Measurements from ENCODE around the gene CPEB4.

DNA sequence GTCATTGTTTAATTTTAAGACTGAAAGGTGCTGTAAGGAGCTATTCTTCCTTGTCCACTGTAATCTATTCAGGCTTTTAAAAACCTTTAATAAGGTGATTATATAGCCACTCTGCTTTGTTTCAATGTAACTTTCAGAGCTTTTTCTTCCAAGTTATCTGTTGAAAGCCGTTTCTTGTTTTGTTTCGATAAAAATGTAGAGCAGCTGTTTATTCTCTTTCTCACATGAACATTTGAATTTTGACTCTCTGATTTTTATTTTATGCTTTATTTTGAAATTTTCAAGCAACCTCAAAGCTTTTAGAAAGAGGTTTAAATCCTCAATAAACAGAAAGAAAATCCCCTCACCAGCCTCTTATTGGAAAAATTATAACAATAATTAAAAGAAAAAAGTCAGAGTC is 47.2 kb downstream of the CPEB4 start:
- TF ChIP-seq, protein P1, sequence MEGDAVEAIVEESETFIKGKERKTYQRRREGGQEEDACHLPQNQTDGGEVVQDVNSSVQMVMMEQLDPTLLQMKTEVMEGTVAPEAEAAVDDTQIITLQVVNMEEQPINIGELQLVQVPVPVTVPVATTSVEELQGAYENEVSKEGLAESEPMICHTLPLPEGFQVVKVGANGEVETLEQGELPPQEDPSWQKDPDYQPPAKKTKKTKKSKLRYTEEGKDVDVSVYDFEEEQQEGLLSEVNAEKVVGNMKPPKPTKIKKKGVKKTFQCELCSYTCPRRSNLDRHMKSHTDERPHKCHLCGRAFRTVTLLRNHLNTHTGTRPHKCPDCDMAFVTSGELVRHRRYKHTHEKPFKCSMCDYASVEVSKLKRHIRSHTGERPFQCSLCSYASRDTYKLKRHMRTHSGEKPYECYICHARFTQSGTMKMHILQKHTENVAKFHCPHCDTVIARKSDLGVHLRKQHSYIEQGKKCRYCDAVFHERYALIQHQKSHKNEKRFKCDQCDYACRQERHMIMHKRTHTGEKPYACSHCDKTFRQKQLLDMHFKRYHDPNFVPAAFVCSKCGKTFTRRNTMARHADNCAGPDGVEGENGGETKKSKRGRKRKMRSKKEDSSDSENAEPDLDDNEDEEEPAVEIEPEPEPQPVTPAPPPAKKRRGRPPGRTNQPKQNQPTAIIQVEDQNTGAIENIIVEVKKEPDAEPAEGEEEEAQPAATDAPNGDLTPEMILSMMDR (conservative IDR thresholded peaks at IDR 0.05), result no peak
- no peak for TF ChIP-seq EZH2 (IDR thresholded peaks at IDR 0.05; ENCODE audit: low read depth)

Measured in PC-9 (cell line).